ENCODE data around the gene POLL. TPM values are rescaled to one million over a fixed set of nuclear protein-coding genes. Genes with fewer than 3 reads are reported as not detected.

The POLL gene
- total RNA-seq, 2 donors from 2014 or later: 51.8 to 59.3 TPM

DNA sequence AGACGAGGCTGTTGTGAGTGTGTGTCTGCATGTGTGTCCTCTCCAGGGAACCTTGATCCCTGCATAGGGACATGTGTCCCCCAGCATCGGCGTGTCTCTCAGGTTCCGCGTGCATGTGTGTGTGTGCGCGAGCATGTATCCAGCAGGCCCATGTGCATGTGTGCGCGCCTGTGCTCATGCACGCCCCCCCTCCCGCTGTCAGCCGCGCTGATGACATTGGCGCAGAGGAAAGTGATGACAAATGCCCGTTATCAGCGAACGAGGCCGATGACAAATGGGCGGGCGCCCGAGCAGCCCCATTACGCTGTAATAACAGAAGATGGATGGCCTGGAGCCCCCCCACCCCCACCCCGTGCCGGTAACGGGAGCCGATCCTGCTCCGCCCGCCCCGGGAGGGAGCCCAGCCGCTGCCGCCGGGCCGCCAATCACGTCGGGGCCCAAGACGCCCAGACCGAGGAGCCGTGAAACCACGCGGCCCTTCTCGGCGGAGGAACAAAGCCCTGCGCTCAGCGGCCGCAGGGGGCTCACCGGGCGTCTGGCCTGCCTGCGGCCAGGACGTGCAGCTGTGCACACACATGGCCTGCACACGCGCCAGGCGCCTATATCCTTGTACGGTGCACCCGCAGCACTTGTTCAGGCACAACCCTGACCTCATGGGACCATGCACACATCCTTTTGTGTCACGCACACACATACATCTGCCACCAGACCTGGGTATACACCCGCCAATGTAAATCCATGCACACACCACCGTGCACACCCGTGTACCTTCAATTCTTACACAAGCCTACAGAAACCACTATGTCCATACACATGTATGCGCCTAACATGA lies 21.5 kb downstream of the POLL start:
- no peaks in the 10 kb centered on the region for H3K9me3 ChIP-seq (ENCODE audit: control insufficient read depth, low read length)
- H3K4me1 Mint-ChIP-seq: peaks cover 9% of the 10 kb centered on the region
- no peaks in the 10 kb centered on the region for H3K9me3 Mint-ChIP-seq
- no peak overlapping the region for H3K4me3 ChIP-seq (ENCODE audit: low read length)
- peaks cover 3% of the 10 kb centered on the region for H3K4me1 ChIP-seq (ENCODE audit: control insufficient read depth, insufficient read depth, low read length)
- H3K27ac Mint-ChIP-seq: no peak overlapping the region
- no peaks in the 10 kb centered on the region for H3K36me3 ChIP-seq (ENCODE audit: control insufficient read depth, insufficient read depth, low read length)
- WGBS, 2 experiments (ENCODE audit: insufficient coverage in 1 of 2, insufficient read length in 1 of 2): 56 to 67% methylated on average over 35 to 59 of the region's 59 CpGs
- H3K27me3 Mint-ChIP-seq (ENCODE audit: insufficient read depth): peaks cover 78% of the 10 kb centered on the region
- TF ChIP-seq, protein P1, sequence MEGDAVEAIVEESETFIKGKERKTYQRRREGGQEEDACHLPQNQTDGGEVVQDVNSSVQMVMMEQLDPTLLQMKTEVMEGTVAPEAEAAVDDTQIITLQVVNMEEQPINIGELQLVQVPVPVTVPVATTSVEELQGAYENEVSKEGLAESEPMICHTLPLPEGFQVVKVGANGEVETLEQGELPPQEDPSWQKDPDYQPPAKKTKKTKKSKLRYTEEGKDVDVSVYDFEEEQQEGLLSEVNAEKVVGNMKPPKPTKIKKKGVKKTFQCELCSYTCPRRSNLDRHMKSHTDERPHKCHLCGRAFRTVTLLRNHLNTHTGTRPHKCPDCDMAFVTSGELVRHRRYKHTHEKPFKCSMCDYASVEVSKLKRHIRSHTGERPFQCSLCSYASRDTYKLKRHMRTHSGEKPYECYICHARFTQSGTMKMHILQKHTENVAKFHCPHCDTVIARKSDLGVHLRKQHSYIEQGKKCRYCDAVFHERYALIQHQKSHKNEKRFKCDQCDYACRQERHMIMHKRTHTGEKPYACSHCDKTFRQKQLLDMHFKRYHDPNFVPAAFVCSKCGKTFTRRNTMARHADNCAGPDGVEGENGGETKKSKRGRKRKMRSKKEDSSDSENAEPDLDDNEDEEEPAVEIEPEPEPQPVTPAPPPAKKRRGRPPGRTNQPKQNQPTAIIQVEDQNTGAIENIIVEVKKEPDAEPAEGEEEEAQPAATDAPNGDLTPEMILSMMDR (conservative IDR thresholded peaks at IDR 0.05): peak; percentile 34
- H3K27ac ChIP-seq (ENCODE audit: low read depth, low read length): no peak overlapping the region
- H3K27me3 ChIP-seq (ENCODE audit: control insufficient read depth, insufficient read depth, low read length, poor library complexity, severe bottlenecking): peaks cover 52% of the 10 kb centered on the region
- peak; percentile 76 for DNase-seq
- no peaks in the 10 kb centered on the region for H3K36me3 Mint-ChIP-seq (ENCODE audit: low read depth)
- no peak overlapping the region for H3K9ac ChIP-seq (ENCODE audit: extremely low read depth, low read length, poor library complexity, severe bottlenecking)
- no peak overlapping the region for H3K4me3 Mint-ChIP-seq

GRCh38 chr10:101565936-101566332 lies 22.1 kb downstream of the POLL start:
- peaks cover 3% of the 10 kb centered on the region for H3K4me1 ChIP-seq (ENCODE audit: control insufficient read depth, insufficient read depth, low read length)

DNA sequence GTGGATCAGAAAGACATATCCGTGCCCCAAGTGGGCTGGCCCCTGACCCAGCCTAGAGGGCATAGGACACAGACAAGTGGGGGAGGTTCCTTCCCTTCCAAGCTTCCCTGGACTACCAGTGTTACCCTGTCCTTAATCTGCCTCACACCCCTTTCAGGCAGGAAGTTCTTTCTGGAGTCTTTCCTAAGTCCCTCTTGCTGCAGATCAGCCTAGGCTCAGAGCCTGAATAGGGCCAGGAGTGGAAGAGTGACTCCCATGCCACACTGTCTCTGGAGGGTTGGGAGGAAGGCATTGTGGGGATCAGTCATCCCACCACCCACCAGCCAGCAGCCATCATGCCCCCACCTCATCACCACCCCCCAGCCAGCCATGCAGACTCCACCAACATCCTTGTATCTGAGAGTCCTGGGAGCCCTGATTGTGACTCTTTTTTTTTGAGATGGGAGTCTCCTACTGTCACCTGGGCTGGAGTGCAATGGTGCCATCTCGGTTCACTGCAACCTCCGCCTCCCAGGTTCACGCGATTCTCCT lies 22.6 kb downstream of the POLL start:
- no peaks in the 10 kb centered on the region for H3K9me3 Mint-ChIP-seq
- no peak overlapping the region for H3K27ac Mint-ChIP-seq
- H3K27me3 Mint-ChIP-seq (ENCODE audit: insufficient read depth): peaks cover 66% of the 10 kb centered on the region
- Histone ChIP-seq H3K9me3 (ENCODE audit: control insufficient read depth, low read length) (no peaks in the 10 kb centered on the region), H3K36me3 (ENCODE audit: control insufficient read depth, insufficient read depth, low read length) (no peaks in the 10 kb centered on the region), H3K27ac (ENCODE audit: low read depth, low read length) (no peak overlapping the region), H3K9ac (ENCODE audit: extremely low read depth, low read length, poor library complexity, severe bottlenecking) (no peak overlapping the region), H3K4me3 (ENCODE audit: low read length) (no peak overlapping the region), H3K27me3 (ENCODE audit: control insufficient read depth, insufficient read depth, low read length, poor library complexity, severe bottlenecking) (peaks cover 41% of the 10 kb centered on the region), H3K4me1 (ENCODE audit: control insufficient read depth, insufficient read depth, low read length) (peaks cover under 1% of the 10 kb centered on the region)
- no peak for DNase-seq
- TF ChIP-seq, protein P1 (conservative IDR thresholded peaks at IDR 0.05): no peak
- H3K36me3 Mint-ChIP-seq (ENCODE audit: low read depth): no peaks in the 10 kb centered on the region
- no peak overlapping the region for H3K4me3 Mint-ChIP-seq
- 92 to 93% methylated on average over 4 to 5 of the region's 5 CpGs for WGBS, 2 experiments (ENCODE audit: insufficient coverage in 1 of 2, insufficient read length in 1 of 2)
- peaks cover 3% of the 10 kb centered on the region for H3K4me1 Mint-ChIP-seq

More at GRCh38 chr10:101565936-101566332, 22.1 kb downstream of the POLL start:
- H3K27ac Mint-ChIP-seq: no peak overlapping the region
- Histone ChIP-seq H3K9ac (ENCODE audit: extremely low read depth, low read length, poor library complexity, severe bottlenecking) (no peak overlapping the region), H3K4me3 (ENCODE audit: low read length) (no peak overlapping the region), H3K36me3 (ENCODE audit: control insufficient read depth, insufficient read depth, low read length) (no peaks in the 10 kb centered on the region), H3K27me3 (ENCODE audit: control insufficient read depth, insufficient read depth, low read length, poor library complexity, severe bottlenecking) (peaks cover 46% of the 10 kb centered on the region), H3K9me3 (ENCODE audit: control insufficient read depth, low read length) (no peaks in the 10 kb centered on the region), H3K27ac (ENCODE audit: low read depth, low read length) (no peak overlapping the region)
- 94 to 98% methylated on average over 5 to 8 of the region's 8 CpGs for WGBS, 2 experiments (ENCODE audit: insufficient coverage in 1 of 2, insufficient read length in 1 of 2)
- no peaks in the 10 kb centered on the region for H3K9me3 Mint-ChIP-seq
- no peak overlapping the region for H3K4me3 Mint-ChIP-seq
- TF ChIP-seq, protein P1 (conservative IDR thresholded peaks at IDR 0.05): no peak
- DNase-seq: no peak
- H3K36me3 Mint-ChIP-seq (ENCODE audit: low read depth): no peaks in the 10 kb centered on the region
- H3K27me3 Mint-ChIP-seq (ENCODE audit: insufficient read depth): peaks cover 71% of the 10 kb centered on the region
- peaks cover 8% of the 10 kb centered on the region for H3K4me1 Mint-ChIP-seq
